AG08395 (cell line): Measurements from ENCODE around the gene MYOC.
A peak's percentile ranks its signal among the peaks of the same experiment; 100 is the strongest.
"Not testable (repeated sequence)": the region's sequence is repeated elsewhere in the genome, so short reads cannot be mapped to it uniquely, and the experiment has no call there.

Experiments
- DNase-seq: peaks from one replicate; pipeline ENCODE4 v3.0.0; 2012; ENCODE audit warnings: mixed read lengths, low spot score

The MYOC gene

GRCh38 chr1:171653796-171654195 lies 1.3 kb upstream of the MYOC start:
- DNase-seq: no peak

DNA sequence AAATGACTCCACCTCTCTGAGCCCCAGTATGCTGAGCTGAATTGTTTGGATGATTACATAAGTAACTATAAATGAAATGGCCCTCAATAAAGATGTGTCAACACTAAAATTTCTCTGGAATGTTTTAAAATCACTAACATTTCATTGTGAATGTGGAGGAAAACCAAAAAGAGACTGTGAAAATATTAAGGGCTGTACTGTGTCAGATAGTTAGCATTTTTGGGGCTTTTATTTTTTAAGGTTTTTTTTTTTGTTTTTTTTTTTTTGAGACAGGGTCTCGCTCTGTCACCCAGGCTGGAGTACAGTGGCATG lies 6.3 kb downstream of the MYOC start:
- no peak for DNase-seq

- DNase-seq: peak; percentile 84
These were observed 6.8 kb downstream of the MYOC start for GRCh38 chr1:171645553-171646248.

- peak; percentile 69 for DNase-seq
These were observed 7.5 kb downstream of the MYOC start for GRCh38 chr1:171644805-171645483.

GRCh38 chr1:171643156-171643555 lies 9.3 kb downstream of the MYOC start:
- DNase-seq: no peak

GRCh38 chr1:171642197-171642596 lies 10.3 kb downstream of the MYOC start:
- no peak for DNase-seq

DNA sequence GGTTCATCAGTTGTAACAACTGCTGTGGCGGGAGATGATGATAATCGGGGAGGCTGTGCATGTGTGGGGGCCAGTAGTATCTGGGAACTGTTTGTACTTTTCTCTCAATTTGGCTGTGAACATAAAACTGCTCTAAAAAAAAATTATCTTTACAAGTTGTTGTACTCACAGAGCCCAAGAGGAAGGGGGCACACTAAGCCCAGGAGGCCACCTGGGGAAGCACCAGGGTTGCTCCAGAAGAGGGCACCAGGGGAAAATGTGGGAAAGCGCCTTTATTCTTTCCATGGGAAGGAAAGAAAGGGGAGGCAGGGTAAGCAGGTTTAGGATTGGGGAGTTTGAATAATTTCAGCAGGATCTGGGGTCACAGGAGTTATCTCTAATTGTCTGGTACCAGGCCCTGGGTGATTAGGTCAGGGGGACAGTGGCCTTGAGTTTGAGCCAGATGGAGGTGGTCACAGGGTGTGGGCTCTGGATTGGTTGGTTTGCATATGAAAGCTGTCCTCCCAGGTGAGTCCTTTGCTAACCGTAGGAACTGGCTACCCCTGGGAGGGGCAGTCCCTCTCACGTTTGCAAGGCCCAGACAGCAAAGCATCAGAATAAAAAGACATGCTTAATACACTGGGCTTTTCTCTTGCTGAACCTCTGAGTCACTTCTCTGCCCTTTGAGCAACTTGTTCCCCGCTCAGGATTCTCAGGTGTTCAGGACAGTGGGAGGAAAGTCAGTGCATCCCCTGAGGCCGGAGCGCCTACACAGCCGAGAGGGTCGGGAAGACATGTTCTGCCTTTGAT lies 11.2 kb downstream of the MYOC start:
- no peak for DNase-seq

DNA sequence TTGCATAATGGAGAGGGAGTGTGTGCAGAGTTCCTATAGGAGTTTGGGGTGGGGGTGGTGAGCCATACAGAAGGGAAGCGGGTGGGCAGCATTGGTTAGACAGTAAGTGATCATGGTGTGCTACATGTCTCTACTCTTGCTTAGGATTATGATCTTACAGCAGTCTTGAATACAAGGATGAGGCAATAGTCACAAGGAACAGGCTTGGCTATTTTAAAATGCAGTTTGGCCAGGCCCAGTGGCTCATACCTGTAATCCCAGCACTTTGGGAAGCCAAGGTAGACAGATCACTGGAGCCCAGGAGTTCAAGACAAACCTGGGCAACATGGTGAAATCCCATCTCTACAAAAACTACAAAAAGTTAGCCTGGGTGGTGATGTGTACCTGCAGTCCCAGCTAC lies 12.3 kb downstream of the MYOC start:
- DNase-seq: no peak

GRCh38 chr1:171637928-171638576 lies 14.4 kb downstream of the MYOC start:
- no peak for DNase-seq

DNA sequence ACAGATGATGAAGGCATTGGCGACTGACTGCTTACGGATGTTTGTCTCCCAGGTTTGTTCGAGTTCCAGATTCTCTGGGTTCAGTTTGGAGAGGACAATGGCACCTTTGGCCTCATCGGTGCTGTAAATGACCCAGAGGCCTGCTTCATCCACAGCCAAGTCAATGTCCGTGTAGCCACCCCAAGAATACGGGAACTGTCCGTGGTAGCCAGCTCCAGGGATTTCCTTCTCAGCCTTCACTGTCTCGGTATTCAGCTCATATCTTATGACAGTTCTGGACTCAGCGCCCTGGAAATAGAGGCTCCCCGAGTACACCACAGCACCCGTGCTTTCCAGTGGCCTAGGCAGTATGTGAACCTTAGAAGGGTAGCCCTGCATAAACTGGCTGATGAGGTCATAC lies 16.3 kb downstream of the MYOC start:
- no peak for DNase-seq

DNA sequence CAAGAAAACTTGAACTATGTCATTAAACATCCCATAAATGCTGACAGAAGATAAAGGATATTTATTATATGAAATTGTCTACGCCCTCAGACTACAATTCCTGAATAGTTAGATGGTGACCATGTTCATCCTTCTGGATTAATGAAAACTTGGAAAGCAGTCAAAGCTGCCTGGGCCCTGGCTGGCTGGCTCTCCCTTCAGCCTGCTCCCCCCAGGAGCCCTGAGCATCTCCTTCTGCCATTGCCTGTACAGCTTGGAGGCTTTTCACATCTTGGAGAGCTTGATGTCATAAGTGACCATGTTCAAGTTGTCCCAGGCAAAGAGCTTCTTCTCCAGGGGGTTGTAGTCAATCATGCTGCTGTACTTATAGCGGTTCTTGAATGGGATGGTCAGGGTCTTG lies 16.8 kb downstream of the MYOC start:
- no peak for DNase-seq

GRCh38 chr1:171628225-171628624 lies 24.3 kb downstream of the MYOC start:
- DNase-seq: no peak

- DNase-seq: no peak
These were observed 25.5 kb downstream of the MYOC start for GRCh38 chr1:171627020-171627419.

DNA sequence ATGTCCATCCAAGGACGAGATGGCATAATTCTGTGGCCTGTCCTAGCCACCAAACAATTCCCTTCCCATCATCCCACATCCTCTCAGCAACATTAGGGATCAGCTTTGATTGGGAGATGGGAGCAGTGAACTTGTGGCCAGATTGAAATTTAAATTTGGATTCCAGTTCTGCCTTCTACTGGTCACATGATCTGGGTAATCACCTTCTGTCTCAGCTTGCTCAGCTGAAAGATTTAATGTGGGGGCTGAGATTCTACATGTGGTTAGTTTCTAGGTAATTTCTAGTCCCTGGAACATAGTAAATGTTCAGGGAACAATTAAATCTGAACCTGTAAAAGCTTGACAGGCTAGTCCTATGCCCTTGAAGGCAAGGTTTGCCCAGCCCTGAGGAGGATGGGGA lies 27.3 kb downstream of the MYOC start:
- no peak for DNase-seq

- no peak for DNase-seq
These were observed 28.7 kb downstream of the MYOC start for GRCh38 chr1:171623651-171624331.

GRCh38 chr1:171622152-171622462 lies 30.4 kb downstream of the MYOC start, which contains the start of gene MYOCOS:
TSS of gene MYOCOS (plus strand) at chr1:171622243. CDS start at chr1:171623884, 1,641 bp downstream.
- DNase-seq: no peak

- no peak for DNase-seq
These were observed 35.9 kb downstream of the MYOC start for GRCh38 chr1:171616586-171616985.

DNA sequence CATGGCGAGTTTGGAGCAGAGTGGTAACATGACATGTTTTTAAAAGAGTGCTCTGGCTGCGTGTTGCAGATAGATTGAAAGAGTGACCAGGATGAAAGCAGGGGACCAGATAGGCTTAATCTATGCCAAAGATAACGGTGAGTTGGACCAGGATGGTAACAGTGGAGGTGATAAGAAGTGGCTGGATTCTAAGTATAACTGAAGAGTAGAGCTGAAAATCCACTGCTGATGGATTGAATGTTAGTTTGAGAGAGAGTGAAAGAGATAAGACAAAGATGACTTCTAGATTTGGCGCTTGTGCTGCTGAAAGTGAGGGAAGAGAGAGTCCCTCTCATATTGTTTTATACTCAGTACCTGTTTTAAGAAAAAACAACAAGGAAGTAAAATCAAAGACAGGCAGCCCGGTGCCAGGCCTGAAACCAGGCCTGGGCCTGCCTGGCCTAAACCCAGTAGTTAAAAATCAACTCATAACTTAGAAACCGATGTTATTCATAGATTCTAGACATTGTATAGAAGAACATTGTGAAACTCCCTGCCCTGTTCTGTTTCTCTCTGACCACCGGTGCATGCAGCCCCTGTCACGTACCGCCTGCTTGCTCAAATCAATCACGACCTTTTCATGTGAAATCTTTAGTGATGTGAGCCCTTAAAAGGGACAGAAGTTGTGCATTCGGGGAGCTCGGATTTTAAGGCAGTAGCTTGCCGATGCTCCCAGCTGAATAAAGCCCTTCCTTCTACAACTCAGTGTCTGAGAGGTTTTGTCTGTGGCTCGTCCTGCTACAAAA lies 37.2 kb downstream of the MYOC start:
- not testable (repeated sequence) for DNase-seq

DNA sequence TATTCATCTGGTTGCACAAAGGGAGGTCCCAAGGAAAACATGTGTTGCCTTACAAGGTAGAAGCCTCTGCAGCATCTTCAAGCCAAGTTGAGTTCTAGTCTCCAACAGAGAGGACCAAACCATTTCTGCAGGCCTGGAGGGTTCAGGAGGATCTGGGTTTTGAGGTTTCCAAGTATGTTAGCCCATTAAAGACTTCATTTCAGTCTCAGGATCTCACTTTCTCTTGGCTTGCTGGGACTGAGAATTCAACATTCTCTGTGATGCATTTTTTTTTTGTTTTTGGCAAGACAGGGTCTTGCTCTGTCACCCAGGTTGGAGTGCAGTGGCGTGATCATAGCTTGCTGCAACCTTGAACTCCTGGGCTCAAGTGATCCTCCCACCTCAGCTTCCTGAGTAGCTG lies 39.2 kb downstream of the MYOC start:
- no peak for DNase-seq

DNA sequence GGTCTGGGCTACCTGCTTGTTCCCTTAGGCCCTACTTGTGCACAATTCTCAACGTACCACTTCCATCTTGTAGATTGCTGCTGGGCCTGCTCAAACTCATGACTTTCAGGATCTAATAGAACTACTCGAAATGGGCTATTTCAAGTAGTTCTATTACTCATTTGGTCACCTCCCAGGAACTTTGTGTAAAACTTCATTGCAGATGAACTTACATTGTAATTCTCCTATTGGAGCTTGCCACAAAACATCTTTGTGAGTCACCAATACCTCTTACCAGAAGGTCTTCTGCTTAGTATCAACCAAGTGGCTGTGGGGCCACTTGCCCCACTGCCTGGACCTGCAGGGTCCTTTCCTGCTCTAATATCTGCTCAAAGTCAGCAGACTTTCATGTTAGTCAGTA lies 41.2 kb downstream of the MYOC start:
- peak; percentile 21 for DNase-seq

- no peak for DNase-seq
These were observed 42.1 kb downstream of the MYOC start for GRCh38 chr1:171610385-171610784.
